Vagina (tissue), 2 donors: ENCODE data around the gene STIM2. TPM values are rescaled to one million over a fixed set of nuclear protein-coding genes. Genes with fewer than 3 reads are reported as not detected.
A peak's percentile ranks its signal among the peaks of the same experiment; 100 is the strongest.
"Not testable (repeated sequence)": the region's sequence is repeated elsewhere in the genome, so short reads cannot be mapped to it uniquely, and the experiment has no call there.

ENCODE experiments used
- DNase-seq, 2 donors: peaks; one replicate each; pipeline ENCODE4 v3.0.0-alpha.2; 2017; ENCODE audit errors: extremely low spot score in 2 of 2
- H3K27ac ChIP-seq: fragments of 200-600 bp; sonication (generic); one replicate; pipeline ENCODE4 v1.5.1; 2019
- H3K27me3 ChIP-seq: fragments of 200-600 bp; sonication (generic); one replicate; pipeline ENCODE4 v1.5.1; 2019
- H3K36me3 ChIP-seq, 2 donors: fragments of 200-600 bp; sonication (generic); one replicate each; pipeline ENCODE4 v1.5.1; 2017 to 2019
- H3K4me1 ChIP-seq: fragments of 200-600 bp; sonication (generic); one replicate; pipeline ENCODE4 v1.5.1; 2019
- H3K4me3 ChIP-seq, 2 donors: fragments of 200-600 bp; sonication (generic); 1 replicate in 1 of 2; 2 replicates in 1 of 2; pipeline ENCODE4 v1.5.1; 2016 to 2019
- H3K9me3 ChIP-seq: fragments of 200-600 bp; sonication (generic); one replicate; pipeline ENCODE4 v1.5.1; 2019
- POLR2A ChIP-seq, 2 donors: fragments of 450-650 bp; IDR thresholded peaks; one replicate each; pipeline ENCODE4 v1.6.1; 2017; ENCODE audit warnings: antibody characterized with exemption in 2 of 2, mild to moderate bottlenecking in 2 of 2, moderate library complexity in 2 of 2
- POLR2AphosphoS5 ChIP-seq, 2 donors: sonication (generic); formaldehyde crosslinking; IDR thresholded peaks; one replicate each; pipeline ENCODE4 v1.9.0; 2017; ENCODE audit warnings: antibody characterized with exemption in 2 of 2, mild to moderate bottlenecking in 2 of 2, low read depth in 1 of 2; ENCODE audit not compliant: insufficient read depth in 1 of 2
- intact Hi-C: fragments of 100-400 bp; cut with DNase I; formaldehyde crosslinking; loops from one replicate; pipeline ENCODE4 v1.15.1; 2023
- total RNA-seq: library from RNA; depleted of rRNA; stranded (reverse); fragments of >200 nt; gene quantifications from one replicate; pipeline ENCODE4 v1.2.3, GENCODE V29; 2016
- TF ChIP-seq, protein P1 (sequence below), 3 experiments: fragments of 450-650 bp in 2 of 3; fragments of 200-600 bp in 1 of 3; sonication (generic) in 1 of 3; IDR thresholded peaks; one replicate each; pipeline ENCODE4 v1.5.1; 2017 to 2019; ENCODE audit warnings: antibody characterized with exemption in 3 of 3, mild to moderate bottlenecking in 2 of 3, moderate library complexity in 2 of 3

The STIM2 gene
- 39.5 TPM for total RNA-seq

DNA sequence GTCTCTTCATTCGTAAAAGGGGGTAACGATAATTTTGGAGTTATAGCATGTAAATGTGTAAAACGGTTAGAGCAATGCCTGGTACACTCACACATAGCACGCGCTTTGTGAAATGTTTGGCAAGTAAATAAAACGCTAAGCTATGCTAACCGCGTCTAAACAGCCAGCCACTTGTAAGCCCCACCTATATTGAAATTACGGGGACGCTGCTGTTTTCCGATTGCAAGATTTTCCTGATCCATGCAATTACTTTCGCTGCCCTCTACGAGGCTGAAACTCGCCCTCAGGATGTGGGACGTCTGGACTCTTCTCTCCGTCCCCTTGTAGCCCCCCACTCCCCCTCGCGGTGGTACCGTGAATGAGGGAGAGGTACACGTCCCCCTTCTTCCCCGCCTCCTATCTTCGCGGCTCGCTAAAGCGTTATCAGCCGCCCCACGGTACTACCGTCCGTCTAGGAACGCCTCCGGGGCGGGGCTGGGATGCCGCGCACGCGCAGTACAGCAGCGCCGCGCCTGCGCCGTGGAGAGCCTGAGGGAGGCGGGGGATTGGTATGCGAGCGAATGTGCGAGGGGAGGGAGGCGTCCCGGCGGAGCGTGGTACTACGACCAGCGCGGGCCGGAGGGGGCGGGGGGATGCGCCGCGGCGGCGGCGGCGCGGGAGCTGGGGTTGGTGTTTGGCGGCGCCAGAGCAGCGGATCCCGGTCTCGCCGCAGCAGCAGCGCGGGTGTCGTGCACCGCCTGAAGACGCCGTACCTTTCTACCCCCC lies at the start of gene STIM2:
Gene STIM2 (plus strand): TSS at position 685 of the 765 bp plus-strand sequence.
- Histone ChIP-seq H3K4me3 (peak within 1 kb of the TSS; percentile 83 to 92), H3K36me3 (no peaks in the 10 kb centered on the region), H3K27ac (peak within 1 kb of the TSS; percentile 93), H3K4me1 (peaks cover 44% of the 10 kb centered on the region), H3K9me3 (no peaks in the 10 kb centered on the region), H3K27me3 (no peaks in the 10 kb centered on the region)
- DNase-seq = peak in 1 of 2 donors; percentile 96
- intact Hi-C loops = no loop called here
- TF ChIP-seq POLR2AphosphoS5 (IDR thresholded peaks at IDR 0.05; ENCODE audit: insufficient read depth in 1 of 2, low read depth in 1 of 2) (peak; percentile 93 to 94), POLR2A (IDR thresholded peaks at IDR 0.05) (peak in 1 of 2 donors; percentile 75)
- TF ChIP-seq, protein P1, sequence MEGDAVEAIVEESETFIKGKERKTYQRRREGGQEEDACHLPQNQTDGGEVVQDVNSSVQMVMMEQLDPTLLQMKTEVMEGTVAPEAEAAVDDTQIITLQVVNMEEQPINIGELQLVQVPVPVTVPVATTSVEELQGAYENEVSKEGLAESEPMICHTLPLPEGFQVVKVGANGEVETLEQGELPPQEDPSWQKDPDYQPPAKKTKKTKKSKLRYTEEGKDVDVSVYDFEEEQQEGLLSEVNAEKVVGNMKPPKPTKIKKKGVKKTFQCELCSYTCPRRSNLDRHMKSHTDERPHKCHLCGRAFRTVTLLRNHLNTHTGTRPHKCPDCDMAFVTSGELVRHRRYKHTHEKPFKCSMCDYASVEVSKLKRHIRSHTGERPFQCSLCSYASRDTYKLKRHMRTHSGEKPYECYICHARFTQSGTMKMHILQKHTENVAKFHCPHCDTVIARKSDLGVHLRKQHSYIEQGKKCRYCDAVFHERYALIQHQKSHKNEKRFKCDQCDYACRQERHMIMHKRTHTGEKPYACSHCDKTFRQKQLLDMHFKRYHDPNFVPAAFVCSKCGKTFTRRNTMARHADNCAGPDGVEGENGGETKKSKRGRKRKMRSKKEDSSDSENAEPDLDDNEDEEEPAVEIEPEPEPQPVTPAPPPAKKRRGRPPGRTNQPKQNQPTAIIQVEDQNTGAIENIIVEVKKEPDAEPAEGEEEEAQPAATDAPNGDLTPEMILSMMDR (IDR thresholded peaks at IDR 0.05) = peak in 1 of 3 experiments; percentile 34

DNA sequence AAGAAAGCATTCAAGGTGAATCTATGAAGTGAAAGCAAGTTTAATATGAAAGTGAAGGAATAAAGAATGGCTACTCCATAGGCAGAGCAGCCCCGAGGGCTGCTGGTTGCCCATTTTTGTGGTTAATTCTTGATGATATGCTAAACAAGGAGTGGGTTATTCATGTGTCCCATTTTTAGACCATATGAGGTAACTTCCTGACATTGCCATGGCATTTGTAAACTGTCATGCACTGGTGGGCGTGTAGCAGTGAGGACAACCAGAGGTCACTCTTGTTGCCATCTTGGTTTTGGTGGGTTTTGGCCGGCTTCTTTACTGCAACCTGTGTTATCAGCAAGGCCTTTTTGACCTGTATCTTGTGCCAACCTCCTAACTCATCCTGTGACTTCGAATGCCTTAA lies 49.1 kb upstream of the STIM2 start:
- H3K4me1 ChIP-seq, H3K27me3 ChIP-seq, intact Hi-C loops, H3K36me3 ChIP-seq, H3K27ac ChIP-seq, DNase-seq, H3K4me3 ChIP-seq, H3K9me3 ChIP-seq: not testable (repeated sequence)

DNA sequence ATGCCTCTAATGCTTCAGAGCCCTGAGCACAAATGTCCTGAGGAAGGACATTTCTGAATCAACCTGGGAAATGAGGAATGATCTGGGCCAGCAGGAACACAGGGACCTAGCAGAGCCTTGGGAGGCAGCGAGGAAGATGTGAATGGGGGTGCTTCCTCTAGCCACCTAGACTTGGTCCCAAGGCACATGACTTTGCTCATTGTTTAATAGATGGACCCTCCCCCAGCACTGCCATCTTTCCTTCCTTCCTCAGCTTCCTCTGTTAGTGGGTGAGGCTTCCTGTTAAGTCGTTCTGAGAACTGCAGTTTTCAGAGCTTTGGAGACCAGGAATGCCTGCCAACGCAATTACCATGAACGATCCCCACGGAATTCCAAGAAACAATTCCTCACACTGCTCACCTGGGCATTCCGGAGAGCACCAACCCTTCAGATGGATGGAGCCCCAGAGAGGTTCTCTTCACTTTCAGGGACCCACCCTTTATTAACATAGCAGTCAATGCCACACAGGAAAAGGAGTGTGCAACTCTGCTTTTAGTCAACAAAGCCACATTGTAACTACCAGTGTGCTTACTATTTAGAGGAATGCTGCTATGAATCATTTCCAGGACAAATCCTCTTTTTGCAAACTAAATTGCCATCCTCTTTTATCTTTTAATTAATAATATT lies 48.5 kb upstream of the STIM2 start:
- Histone ChIP-seq H3K27ac (no peak overlapping the region), H3K36me3 (no peaks in the 10 kb centered on the region), H3K4me3 (no peak overlapping the region), H3K9me3 (no peaks in the 10 kb centered on the region), H3K4me1 (peaks cover 5% of the 10 kb centered on the region), H3K27me3 (no peaks in the 10 kb centered on the region)
- intact Hi-C loops = no loop called here
- TF ChIP-seq POLR2A (IDR thresholded peaks at IDR 0.05) = no peak
- no peak for TF ChIP-seq POLR2AphosphoS5 (IDR thresholded peaks at IDR 0.05; ENCODE audit: insufficient read depth in 1 of 2, low read depth in 1 of 2)
- TF ChIP-seq, protein P1 (IDR thresholded peaks at IDR 0.05) = no peak
- peak in 1 of 2 donors; percentile 32 for DNase-seq

DNA sequence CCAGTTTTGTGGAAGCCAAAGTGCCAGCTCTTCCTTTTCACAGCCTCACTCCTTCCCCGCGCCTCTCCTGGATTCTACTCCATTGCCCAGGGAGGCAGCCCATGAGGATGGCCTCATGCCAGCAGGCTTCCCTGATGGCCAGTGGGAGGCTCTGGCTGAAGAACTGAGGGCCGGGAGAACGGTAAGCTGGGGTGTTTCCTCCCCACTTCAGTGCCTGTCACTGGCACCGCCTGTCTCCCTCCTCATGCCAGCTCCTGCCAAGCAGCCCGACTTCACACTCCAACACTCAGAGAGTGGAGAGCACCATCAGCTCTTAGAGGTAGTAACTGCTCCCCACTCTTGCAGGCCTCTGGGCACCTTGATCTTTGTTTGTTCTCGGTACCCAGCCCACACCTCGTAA lies 46.9 kb upstream of the STIM2 start:
- Histone ChIP-seq H3K4me1 (peaks cover 5% of the 10 kb centered on the region), H3K27ac (no peak overlapping the region), H3K9me3 (no peaks in the 10 kb centered on the region), H3K4me3 (no peak overlapping the region), H3K36me3 (no peaks in the 10 kb centered on the region), H3K27me3 (no peaks in the 10 kb centered on the region)
- TF ChIP-seq, protein P1 (IDR thresholded peaks at IDR 0.05) = no peak
- TF ChIP-seq POLR2AphosphoS5 (IDR thresholded peaks at IDR 0.05; ENCODE audit: insufficient read depth in 1 of 2, low read depth in 1 of 2) = no peak
- no peak for TF ChIP-seq POLR2A (IDR thresholded peaks at IDR 0.05)
- DNase-seq = no peak
- intact Hi-C loops = no loop called here

DNA sequence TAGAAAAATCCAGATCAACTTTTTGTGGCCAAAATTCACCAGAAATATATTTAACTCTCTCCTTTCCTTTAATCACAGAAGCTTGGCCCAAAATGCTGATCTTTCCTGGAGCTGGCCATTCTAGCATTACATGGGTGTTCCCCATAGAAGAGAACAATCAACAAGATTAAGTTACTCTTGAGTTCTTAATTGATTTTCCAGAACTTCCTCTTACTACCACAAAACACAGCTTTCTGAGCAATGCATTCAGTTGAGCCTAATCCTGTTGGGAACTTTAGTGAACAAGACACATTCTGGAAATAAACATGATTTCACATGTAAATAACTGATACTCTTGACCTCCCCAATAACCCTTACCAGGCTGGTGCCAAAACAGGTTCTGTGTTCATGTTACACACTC lies 45.4 kb upstream of the STIM2 start:
- peaks cover 5% of the 10 kb centered on the region for H3K4me1 ChIP-seq
- H3K36me3 ChIP-seq = no peaks in the 10 kb centered on the region
- H3K9me3 ChIP-seq = no peaks in the 10 kb centered on the region
- no peaks in the 10 kb centered on the region for H3K27me3 ChIP-seq
- no peak overlapping the region for H3K27ac ChIP-seq
- TF ChIP-seq POLR2AphosphoS5 (IDR thresholded peaks at IDR 0.05; ENCODE audit: insufficient read depth in 1 of 2, low read depth in 1 of 2) = no peak
- TF ChIP-seq, protein P1 (IDR thresholded peaks at IDR 0.05) = no peak
- no peak for TF ChIP-seq POLR2A (IDR thresholded peaks at IDR 0.05)
- DNase-seq = no peak
- no peak overlapping the region for H3K4me3 ChIP-seq
- intact Hi-C loops = no loop called here
